ENCODE data around the gene OSBPL6. TPM values are rescaled to one million over a fixed set of nuclear protein-coding genes. Genes with fewer than 3 reads are reported as not detected.

Gene OSBPL6
- total and polyA plus RNA-seq, 2 of the 13 experiments (the other 11 are each of a cell fraction or from before 2014, with no cell fraction given) = 0.03 to 0.11 TPM

GRCh38 chr2:178450774-178451525, 256.6 kb downstream of the OSBPL6 start, which contains the start of the genes PJVK and PRKRA (continued):
- TF ChIP-seq ARID3A (IDR thresholded peaks at IDR 0.05; ENCODE audit: low read depth, low read length) (0 out of 2 replicates have a peak, but pooled peaks have one; percentile 10), SNAI1 (CRISPR knock-in tag; IDR thresholded peaks at IDR 0.05; ENCODE audit: borderline replicate concordance) (peak; percentile 75; the same call in 1 of the 2 replicates), ADNP (CRISPR knock-in tag; IDR thresholded peaks at IDR 0.05) (no peak), YEATS4 (CRISPR knock-in tag; IDR thresholded peaks at IDR 0.05; ENCODE audit: borderline replicate concordance) (peak; percentile 99), MTF2 (CRISPR knock-in tag; IDR thresholded peaks at IDR 0.05; ENCODE audit: borderline replicate concordance) (peak; percentile 72; the same call in 1 of the 2 replicates), HOXA3 (CRISPR knock-in tag; IDR thresholded peaks at IDR 0.05) (peak; percentile 73), KMT2A (CRISPR knock-in tag; IDR thresholded peaks at IDR 0.05) (peak; percentile 82), ATF3 (CRISPR knock-in tag; IDR thresholded peaks at IDR 0.05) (peak; percentile 56), ZBTB20 (CRISPR knock-in tag; IDR thresholded peaks at IDR 0.05; ENCODE audit: borderline replicate concordance, low read depth) (peak; percentile 74), HBP1 (CRISPR knock-in tag; IDR thresholded peaks at IDR 0.05; ENCODE audit: low read depth) (peak; percentile 55; the same call in 1 of the 2 replicates), ZNF382 (CRISPR knock-in tag; IDR thresholded peaks at IDR 0.05; ENCODE audit: borderline replicate concordance) (no peak), YY1 (IDR thresholded peaks at IDR 0.05; ENCODE audit: insufficient read depth, insufficient replicate concordance, low read depth, low read length) (peak; percentile 32), ZNF883 (CRISPR knock-in tag; IDR thresholded peaks at IDR 0.05; ENCODE audit: not compliant biosample characterization) (peak; percentile 96), ZNF639 (CRISPR knock-in tag; conservative IDR thresholded peaks at IDR 0.05) (peak; percentile 87), SMC3 (IDR thresholded peaks at IDR 0.05; ENCODE audit: low read length) (no peak), SAFB2 (CRISPR knock-in tag; IDR thresholded peaks at IDR 0.05; ENCODE audit: borderline replicate concordance, low read depth) (peak; percentile 99), GABPB1 (CRISPR knock-in tag; IDR thresholded peaks at IDR 0.05) (peak; percentile 88; the same call in 1 of the 2 replicates), ZNF710 (CRISPR knock-in tag; IDR thresholded peaks at IDR 0.05; ENCODE audit: borderline replicate concordance) (peak; percentile 69; the same call in 1 of the 2 replicates), ZNF724P (CRISPR knock-in tag; IDR thresholded peaks at IDR 0.05; ENCODE audit: borderline replicate concordance) (peak; percentile 92), ZNF225 (CRISPR knock-in tag; IDR thresholded peaks at IDR 0.05) (no peak), ZKSCAN1 (IDR thresholded peaks at IDR 0.05; ENCODE audit: low read length) (no peak; the same call in 1 of the 2 replicates), GLI4 (CRISPR knock-in tag; IDR thresholded peaks at IDR 0.05; ENCODE audit: borderline replicate concordance) (peak; percentile 29; the same call in 1 of the 2 replicates), ARNTL (CRISPR knock-in tag; IDR thresholded peaks at IDR 0.05) (peak; percentile 62; the same call in 1 of the 2 replicates)
